Keratinocyte (primary cell): ENCODE data around the gene ISM1.

Source experiments
- CTCF ChIP-seq, 3 experiments: IDR thresholded peaks in 1 of 3; conservative IDR thresholded peaks in 1 of 3; optimal IDR thresholded peaks in 1 of 3; 2 replicates in 2 of 3; 3 replicates in 1 of 3; pipeline versions ENCODE3 to v1.5.1; 2011; ENCODE audit warnings: low read length in 3 of 3, mild to moderate bottlenecking in 3 of 3, moderate library complexity in 2 of 3, control low read depth in 1 of 3, inconsistent platforms in 1 of 3; ENCODE audit not compliant: insufficient read depth in 2 of 3; ENCODE audit errors: extremely low read depth in 1 of 3
- EZH2 ChIP-seq: IDR thresholded peaks from one replicate; pipeline ENCODE4 v1.6.1; 2012; ENCODE audit warnings: inconsistent platforms, mild to moderate bottlenecking, low read length, moderate library complexity

- TF ChIP-seq CTCF (optimal IDR thresholded peaks at IDR 0.05 in 1 of 3, IDR thresholded peaks at IDR 0.05 in 1 of 3, conservative IDR thresholded peaks at IDR 0.05 in 1 of 3; ENCODE audit: extremely low read depth in 1 of 3, insufficient read depth in 2 of 3, low read length in 3 of 3): no peak
- TF ChIP-seq EZH2: no peak
These were observed 104.8 kb downstream of the ISM1 start for GRCh38 chr20:13325796-13326340.
